Fibroblast of upper back skin (primary cell): ENCODE results near the gene IL2RA.
"Not testable (repeated sequence)": the region's sequence is repeated elsewhere in the genome, so short reads cannot be mapped to it uniquely, and the experiment has no call there.

ENCODE experiments used
- DNase-seq: peaks from one replicate; pipeline ENCODE4 v3.0.0-alpha.2; 2013

The IL2RA gene

DNA sequence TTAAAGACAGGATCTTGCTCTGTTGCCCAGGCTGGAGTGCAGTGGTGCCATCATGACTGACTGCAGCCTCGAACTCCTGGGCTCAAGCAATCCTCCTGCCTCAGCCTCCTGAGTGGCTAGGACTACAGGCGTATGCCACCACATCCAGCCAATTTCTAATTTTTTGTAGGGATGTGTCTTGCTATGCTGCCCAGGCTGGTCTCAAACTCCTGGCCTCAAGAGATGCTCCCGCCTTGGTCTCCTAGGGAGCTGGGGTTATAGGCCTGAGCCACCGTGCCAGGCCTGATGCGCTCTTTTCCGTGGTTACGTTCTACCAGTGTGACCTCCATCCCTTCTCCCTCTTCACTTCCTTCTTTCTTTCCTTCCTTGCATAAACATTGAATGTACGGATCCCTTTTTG, 50.6 kb downstream of the IL2RA start:
- DNase-seq = no peak

DNA sequence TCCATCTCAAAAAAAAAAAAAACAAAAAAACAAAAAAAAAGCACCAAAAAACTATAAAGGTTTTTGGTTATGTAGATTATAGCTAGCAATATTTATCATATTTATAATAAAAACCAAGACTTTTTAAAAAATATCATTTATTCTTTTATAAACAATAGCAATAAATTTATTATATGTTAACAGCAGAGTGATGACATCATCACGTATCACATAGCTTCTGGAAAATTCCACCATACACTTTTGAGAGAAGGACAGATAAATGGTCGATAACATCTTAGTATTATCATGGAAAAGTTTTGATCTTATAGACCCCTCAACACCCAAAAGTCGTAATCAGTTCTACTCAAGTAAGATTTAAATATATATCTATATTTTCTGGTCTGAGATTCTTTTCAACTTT, 51.6 kb downstream of the IL2RA start:
- no peak for DNase-seq

DNA sequence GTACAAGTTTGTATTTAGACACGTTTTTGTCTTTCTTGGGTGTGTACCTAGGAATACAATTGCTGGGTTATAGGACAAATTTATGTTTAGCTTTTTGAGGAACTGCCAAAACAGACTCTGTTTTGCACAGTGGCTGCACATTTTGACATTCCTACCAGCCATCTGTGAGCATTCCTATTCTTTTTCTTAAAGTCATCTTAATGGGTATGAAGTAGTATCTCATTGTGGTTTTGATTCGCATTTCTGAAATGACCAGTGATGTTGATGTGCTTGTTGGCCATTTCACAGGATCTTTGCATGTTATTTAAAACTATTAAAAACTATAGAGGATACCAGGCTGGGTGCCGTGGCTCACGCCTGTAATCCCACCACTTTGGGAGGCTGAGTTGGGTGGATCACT, 52.2 kb downstream of the IL2RA start:
- peak; percentile 6 for DNase-seq

DNA sequence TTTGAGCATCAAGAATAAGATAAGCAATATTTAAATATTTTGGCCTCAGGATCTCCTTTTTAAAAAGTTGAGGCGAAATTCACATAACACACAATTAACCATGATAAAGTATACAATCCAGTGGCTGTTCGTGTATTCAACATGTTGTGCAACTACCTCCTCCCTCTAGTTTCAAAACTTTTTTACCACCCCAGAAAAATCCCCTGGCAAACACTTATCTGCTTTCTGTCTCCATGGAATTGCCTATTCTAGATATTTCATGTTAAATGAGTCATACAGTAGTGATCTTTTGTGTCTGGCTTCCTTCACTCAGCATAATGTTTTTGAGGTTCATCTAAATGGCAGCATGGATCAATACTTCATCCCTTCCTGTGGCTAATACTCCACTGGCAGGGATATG, 53.0 kb downstream of the IL2RA start:
- DNase-seq = peak; percentile 38

DNA sequence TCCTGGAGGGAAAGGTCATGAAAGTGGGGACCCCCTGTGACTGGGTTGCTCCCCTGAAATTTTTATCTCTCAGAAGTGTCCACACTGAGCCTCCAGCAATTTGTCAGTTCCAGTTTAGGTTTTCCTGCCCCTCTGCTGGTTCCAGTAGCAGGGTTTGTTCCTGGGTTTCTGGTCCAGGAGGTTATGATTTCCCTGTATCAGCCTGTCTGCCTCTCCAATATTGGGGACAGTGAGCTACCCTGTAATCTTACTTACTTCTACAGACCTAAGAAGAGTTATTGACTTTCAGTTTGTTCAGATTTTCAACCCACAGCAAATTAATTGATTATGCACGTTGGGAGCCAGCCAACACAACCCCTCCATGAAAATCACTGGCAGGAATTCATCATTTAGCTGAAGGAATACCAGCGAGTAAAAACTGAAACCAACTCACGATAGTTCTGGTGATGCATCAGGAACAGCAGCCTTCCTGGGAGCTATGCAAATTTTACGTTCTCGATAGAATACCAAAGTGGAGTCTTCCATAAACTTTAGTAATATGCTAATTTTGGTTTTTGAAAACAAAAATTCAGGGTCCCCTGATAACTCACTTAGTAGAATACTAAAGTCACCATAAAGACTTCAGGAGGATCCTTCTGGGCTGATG, 53.5 kb downstream of the IL2RA start:
- no peak for DNase-seq

DNA sequence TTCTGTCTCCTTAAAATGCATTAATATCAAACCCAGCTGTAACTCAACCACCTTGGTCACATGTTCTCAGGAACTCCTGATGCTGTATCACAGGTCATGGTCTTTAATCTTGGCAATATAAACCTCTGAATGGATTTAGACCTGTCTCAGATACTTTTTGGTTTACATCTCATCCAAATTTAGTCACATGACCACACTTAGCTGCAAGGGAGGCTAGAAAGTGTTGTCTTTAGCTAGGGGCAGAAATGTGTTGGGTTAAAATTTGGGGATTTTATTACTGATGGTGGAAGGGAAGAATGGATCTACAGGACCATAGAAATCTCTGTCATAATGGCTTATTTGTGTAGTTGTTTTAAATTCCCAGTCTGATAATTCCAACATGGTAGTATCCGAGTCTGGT, 55.2 kb downstream of the IL2RA start:
- DNase-seq = no peak

DNA sequence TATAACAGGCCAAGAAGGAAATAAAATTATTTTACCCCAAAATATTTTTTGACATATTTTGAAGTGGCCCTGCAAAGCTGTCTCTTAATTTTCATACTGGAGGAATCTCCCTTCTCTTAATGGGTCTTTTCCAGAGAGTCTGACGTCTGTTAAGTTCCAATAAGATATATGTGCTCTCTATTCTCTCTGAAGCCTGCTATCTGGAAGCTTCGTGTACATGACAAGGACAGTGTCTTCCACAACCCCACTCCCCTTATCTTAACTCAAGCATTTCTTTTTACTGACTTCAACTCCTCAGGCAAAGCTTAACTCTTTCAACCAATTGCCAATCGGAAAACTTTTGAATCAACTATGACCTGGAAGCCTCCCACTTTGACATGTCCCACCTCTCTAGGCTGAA, 55.6 kb downstream of the IL2RA start:
- DNase-seq = no peak

DNA sequence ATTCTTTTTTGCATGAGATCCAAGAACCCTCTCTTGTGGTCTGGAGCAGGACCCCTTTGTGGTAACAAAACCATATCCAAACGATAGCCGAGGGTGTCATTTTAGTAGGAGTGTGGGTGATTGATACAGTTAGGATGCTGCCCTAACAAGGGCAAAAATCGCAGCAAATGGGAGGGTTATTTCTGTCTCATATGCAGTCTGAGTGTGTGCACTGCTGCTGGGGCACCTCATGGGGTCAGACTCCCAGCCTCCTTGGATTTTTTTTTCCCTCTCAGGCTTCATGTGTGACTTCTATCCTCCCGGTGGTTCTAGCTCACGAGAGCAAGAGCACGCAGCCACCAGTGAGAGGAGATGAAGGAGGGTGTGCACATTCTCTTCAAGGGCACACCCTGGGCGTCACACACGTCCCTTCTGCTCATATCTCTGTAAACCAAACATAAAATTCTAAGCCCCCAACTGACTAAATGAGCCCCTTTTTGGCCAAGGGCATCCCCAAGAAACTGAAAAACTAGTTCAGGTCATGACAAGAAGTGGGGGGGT, 56.2 kb downstream of the IL2RA start:
- no peak for DNase-seq

DNA sequence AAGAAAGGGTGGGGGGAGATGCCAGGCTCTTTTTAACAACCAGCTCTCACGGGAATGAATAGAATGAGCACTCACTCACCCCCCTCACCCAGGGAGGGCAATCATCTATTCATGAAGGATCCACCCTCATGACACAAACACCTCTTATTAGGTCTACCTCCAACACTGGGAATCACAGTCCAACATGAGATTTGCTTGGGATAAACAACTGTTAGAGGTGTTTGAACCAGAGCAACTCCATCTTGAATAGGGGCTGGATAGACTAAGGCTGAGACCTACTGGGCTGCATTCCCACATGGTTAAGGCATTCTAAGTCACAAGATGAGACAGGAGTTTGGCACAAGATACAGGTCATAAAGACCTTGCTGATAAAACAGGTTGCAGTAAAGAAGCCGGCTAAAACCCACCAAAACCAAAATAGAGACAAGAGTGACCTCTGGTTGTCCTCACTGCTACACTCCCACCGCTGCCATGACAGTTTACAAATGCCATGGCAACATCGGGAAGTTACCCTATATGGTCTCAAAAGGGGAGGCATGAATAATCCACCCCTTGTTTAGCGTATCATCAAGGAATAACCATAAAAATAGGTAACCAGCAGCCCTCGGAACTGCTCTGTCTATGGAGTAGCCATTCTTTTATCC, 56.9 kb downstream of the IL2RA start:
- DNase-seq = not testable (repeated sequence)

DNA sequence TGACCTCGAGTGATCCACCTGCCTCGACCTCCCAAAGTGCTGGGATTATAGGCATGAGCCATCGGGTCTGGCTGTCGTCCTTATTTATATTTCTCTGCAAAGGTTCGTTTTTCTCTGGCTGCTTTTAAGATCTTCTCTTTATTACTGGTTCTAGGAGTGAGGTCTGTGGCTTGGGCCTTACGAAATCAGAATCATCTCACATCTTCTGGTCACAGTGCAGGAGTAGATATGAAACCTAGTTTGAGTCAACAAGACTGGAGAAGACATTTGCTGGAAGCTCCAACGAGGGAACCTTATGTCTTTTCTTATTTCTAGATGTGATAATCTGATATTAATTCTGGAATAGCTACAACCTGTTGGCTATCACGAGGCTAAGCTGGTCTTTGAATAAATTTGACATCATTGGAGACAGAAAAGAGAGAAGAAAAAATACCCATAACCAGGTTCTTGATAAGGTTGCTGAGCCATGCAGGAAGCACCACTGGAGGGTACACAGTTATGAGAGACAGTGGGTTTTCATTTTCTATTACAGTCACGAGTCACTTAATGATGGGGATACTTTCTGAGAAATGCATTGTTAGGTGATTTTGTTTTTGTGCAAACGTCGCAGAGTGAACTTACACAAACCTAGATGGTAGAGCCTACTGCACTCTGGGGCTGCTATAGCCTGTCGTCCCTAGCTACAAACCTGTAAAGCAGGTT, 59.2 kb downstream of the IL2RA start:
- no peak for DNase-seq

DNA sequence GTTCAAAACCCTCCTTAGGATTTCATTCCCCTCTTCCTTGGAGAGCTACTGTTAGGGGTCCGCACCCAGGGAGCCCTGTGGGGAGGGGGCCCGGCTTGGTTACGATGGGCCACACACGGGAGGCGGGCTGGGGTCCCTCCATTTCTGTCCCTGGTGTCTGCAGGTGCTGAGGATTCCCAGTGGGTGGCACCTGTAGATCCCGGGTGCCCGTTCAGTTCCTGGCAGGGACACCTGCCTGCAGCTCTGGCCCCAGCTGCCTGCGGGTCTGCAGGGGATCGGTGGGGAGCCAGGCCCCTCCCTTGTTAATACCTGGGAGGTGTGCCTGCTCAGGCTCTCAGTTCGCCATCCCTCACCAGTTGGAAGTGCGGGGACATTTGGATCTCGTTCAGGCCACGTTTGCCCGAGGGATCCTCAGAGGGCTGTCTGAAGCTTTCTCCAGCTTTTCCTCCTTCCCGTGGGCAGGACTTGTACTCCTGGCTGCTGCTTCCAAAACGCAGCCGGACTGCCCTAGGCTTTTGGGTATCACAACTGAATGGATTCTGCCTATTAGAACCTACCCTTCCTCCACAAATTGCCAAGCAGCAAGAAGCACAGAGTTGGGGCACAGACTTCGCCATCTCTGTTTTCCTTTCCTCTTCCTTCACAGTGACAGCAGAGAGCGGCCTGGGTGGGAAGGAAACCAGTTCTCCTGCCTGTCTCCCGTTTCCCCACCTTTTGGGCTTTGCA, 62.6 kb downstream of the IL2RA start:
- DNase-seq = no peak

DNA sequence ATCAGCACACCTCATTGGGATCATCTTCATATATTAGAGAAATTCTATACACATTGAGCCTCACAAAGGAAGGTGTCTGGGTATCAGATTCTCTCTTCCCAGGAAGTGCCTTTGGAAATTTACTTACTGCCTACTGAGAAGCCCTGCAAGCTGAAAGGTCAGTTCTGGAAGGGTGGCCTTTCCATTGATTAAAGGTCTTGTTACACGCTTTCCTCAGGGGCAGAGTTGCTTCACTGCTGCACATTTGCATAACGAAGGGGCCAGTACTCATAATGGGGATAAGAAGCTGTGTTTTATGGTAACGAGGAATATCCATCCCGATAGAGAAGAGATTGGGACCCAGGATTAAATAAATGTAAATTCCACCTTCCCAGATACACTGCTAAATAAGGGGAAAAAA, 65.5 kb downstream of the IL2RA start:
- DNase-seq = no peak

DNA sequence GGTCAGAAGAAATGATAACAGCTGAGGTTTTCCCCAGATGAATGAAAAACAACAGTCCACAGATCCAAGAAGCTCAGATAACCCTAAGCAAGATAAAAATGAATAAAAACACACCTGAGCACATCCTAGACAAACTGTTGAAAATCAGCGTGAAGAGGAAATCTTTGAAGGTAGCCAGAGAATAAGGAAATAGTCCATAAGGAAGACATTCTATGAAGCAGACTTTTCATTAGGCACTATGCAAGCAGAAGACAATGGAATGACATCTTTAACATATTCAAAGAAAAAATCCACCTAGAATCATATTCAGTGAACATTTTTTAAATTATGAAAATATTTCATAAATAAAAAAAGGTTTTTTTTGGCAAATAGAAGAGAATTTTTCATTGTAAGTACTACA, 69.8 kb downstream of the IL2RA start:
- no peak for DNase-seq

DNA sequence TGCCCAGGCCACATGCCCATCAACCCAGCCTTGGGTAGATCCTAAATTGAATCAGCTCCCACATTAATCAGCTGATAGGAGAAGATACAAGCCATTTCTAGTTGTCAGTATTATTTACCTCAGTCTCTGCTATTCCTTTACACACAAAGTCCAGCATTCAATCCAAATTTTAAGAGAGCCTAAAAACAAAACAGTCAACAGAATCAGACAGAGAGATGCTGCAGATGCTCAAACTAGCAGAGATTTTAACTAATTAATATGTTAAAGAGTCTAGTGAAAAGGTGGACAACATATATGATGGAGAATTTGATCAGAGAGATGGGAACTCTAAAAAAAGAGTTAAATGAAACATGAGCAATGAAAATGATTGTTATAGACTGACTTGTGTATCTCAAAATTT, 70.5 kb downstream of the IL2RA start:
- DNase-seq = no peak

DNA sequence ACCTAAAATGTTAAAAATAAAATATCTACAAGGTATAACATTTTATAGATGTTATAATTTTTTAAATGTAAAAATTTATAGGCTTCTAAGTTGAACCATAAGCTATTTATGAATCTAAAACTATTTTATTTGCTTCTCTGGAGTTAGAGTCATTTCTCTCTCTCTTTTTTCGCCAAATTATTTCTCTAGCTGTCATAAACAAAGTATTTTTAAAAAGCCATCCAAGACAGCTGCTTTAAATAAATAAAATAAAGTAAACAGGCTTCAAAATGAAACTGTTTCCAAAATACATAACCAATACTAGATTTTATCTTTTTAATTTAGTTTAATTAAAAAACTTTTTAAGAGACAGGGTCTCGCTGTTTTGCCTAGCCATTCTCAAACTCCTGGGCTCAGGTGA, 72.4 kb downstream of the IL2RA start:
- no peak for DNase-seq

DNA sequence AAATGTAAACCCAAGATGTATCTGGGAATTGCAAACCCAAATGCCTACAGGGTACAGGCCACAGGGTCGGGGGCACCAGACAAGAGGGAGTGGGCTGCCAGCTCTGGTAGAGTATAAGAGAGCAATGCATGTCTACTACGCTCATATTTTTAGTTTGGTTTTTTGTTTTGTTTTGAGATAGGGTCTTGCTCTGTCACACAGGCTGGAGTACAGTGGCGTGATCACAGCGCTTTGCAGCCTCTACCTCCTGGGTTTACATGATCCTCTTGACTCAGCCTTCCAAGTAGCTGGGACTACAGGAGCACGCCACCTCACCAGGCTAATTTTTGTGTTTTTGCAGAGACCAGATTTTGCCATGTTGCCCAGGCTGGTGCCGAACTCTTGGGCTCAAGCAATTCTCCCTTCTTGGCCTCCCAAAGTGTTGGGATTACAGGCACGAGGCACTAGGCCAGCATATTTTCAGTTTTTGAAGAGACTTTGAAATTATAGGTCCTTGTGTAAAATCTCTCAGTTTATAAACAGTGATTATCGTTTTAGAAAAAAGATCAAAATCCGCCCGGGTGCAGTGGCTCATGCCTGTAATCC, 73.7 kb downstream of the IL2RA start:
- DNase-seq = no peak

DNA sequence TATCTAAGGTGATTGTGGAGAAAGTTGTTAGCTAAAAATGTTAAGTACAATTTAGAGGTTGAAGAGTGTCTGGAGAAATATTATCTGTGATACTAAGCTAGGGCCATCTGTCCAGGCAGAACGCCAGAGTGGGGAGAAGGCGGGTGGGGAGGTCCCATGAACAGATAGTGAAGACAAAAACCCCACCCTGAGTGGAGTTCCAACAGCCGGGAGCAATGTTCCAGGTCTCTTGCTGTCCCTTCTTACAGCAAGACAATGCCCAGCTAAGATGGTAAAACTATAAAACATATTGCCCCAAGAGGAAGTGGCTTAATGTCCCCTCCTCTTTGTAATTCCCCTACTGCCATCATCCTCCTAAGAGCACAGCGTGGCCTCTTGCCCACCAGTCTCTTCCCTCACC, 74.4 kb downstream of the IL2RA start:
- no peak for DNase-seq

DNA sequence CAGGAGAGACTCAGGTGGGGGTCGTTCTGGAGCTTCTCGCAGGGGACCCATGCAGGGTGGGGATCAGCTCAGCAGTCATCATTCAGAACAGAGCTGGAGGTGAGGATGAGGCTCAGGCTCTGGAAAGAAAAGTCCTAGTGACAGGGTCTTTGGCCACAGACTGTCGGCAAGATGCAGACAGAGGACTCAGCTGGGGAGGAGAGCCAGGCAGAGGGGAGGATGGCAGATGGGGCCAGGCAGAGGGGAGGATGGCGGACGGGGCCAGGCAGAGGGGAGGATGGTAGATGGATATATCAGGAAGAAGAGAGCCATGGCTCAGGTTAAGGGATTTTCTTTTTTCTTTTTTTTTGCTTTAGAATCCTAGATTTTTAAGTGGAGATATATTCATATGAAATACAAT, 77.1 kb downstream of the IL2RA start:
- DNase-seq = no peak

DNA sequence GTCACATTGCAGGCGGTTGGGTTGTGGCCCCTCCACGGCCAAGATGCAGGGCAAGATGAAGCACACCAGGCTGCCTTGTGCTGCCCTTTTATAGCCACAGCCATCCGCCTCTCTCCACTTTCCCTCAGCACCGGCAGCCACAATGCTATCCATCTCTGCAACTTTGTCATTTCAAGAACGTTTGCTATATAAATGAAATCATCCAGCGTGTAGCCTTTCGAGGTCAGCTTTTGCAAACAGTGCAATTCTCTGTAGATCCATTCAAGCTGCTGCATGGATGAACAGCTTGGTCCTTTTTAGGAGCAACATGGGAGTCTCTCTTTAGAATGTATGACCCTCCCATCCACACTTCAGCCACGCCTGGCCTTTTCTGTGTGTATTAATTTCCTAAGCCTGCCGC, 78.4 kb downstream of the IL2RA start:
- no peak for DNase-seq

DNA sequence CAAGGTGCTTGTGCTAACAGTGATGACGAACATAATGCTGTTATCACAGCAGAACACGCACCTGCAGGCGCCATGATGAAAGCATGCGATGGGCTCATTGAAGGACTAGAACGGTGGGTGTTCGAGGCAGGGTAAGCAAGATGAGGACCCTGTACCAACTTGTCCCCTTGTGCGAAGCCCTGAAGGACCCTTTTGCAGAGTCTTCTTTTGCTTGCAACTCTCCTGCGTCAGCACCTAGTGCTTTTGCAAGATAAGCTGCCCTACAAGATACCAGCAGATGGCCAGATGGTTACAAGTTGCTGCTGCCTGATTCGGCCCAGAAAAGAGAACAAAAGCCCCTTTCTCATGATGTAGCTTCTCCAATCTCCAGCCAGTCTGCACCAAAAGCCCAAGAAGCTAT, 80.6 kb downstream of the IL2RA start:
- DNase-seq = no peak

DNA sequence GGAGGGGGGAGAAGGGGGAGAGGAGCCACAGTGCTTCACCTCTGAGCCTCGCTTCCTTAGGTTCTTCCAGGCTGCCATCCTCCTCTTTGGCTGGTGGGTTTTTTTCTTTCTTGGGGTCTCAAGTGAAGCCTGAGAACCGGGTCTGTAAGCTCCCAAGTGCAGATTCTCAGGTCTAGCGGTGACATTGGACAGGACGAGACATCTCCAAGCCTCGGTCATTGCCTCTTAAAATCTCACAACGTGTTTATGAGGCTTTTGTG, 84.0 kb downstream of the IL2RA start:
- DNase-seq = no peak

DNA sequence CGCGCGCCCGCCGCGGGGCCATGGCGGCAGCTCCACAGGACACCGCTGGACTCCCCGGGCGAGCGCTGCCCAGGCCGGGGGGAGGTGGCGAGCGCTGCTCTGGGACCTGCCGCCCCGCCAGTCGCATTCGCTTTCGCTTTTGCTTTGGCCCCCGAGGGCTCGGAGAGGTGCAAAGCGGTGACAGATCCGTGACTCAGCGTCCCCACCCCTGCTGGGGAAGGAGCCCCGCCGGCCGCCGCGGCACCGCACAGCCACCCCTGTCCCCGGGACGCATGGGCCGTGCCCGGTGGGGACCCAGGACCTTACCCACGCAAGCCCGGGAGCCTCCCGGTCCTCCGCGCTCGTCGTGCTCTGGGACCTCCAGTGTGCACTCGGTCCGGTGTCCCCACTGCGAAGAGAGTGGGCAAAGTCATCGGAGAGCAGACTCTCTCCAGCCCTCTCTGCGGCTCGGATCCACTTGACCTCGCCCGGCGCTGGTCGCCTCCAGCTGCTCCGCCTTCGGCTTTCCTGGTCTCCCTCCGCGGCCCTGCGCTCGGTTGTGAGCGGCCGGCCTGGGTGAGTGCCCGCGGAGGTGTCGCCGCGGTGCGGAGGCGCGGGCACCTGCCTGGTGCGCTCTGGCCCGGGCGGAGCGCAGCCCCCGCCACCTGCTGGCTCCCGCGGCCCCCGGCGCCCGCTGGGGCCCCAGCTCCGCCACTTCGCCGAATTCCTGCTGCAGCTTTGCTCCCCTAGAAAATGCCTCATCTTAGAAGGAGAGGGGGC, 84.5 kb downstream of the IL2RA start, which contains the start of gene IL15RA:
TSS of gene IL15RA (minus strand) at position 73 of the 759 bp plus-strand sequence. CDS start at position 22, 51 bp downstream.
- peak; percentile 29 for DNase-seq
